HG02759 (cell line): ENCODE results near the gene CNGB1.
"Not testable (repeated sequence)": the region's sequence is repeated elsewhere in the genome, so short reads cannot be mapped to it uniquely, and the experiment has no call there.

Experiments used
- ATAC-seq: cut with Tn5 transposase; IDR thresholded peaks from one replicate; pipeline ENCODE4 v1.9.1; 2021; ENCODE audit warnings: mild to moderate bottlenecking, moderate library complexity; ENCODE audit not compliant: unreplicated experiment

The CNGB1 gene

GRCh38 chr16:57890752-57891111, 80.2 kb downstream of the CNGB1 start:
- ATAC-seq = no peak

- ATAC-seq = no peak
These were observed 80.8 kb downstream of the CNGB1 start for GRCh38 chr16:57889960-57890751.

GRCh38 chr16:57889522-57889921, 81.4 kb downstream of the CNGB1 start:
- no peak for ATAC-seq

- no peak for ATAC-seq
These were observed 81.8 kb downstream of the CNGB1 start for GRCh38 chr16:57889111-57889510.

GRCh38 chr16:57888128-57888527, 82.8 kb downstream of the CNGB1 start:
- ATAC-seq = no peak

- no peak for ATAC-seq
These were observed 83.2 kb downstream of the CNGB1 start for GRCh38 chr16:57887711-57888110.

- ATAC-seq = no peak
These were observed 84.5 kb downstream of the CNGB1 start for GRCh38 chr16:57886427-57886826.

- no peak for ATAC-seq
These were observed 86.2 kb downstream of the CNGB1 start for GRCh38 chr16:57884655-57885133.

GRCh38 chr16:57883953-57884654, 86.8 kb downstream of the CNGB1 start:
- no peak for ATAC-seq

GRCh38 chr16:57883480-57883879, 87.4 kb downstream of the CNGB1 start:
- ATAC-seq = no peak

- ATAC-seq = no peak
These were observed 88.1 kb downstream of the CNGB1 start for GRCh38 chr16:57882792-57883191.

GRCh38 chr16:57882206-57882605, 88.7 kb downstream of the CNGB1 start:
- no peak for ATAC-seq

GRCh38 chr16:57878586-57878985, 92.3 kb downstream of the CNGB1 start:
- ATAC-seq = no peak

- ATAC-seq = no peak
These were observed 94.7 kb downstream of the CNGB1 start for GRCh38 chr16:57876210-57876609.

- ATAC-seq = no peak
These were observed 95.6 kb downstream of the CNGB1 start for GRCh38 chr16:57875347-57875746.

GRCh38 chr16:57873218-57873617, 97.7 kb downstream of the CNGB1 start:
- ATAC-seq = no peak

- ATAC-seq = not testable (repeated sequence)
These were observed 98.2 kb downstream of the CNGB1 start for GRCh38 chr16:57872764-57873163.

GRCh38 chr16:57871456-57871855, 99.5 kb downstream of the CNGB1 start:
- no peak for ATAC-seq

- no peak for ATAC-seq
These were observed 100.0 kb downstream of the CNGB1 start for GRCh38 chr16:57870753-57871454.

GRCh38 chr16:57868913-57869520, 101.9 kb downstream of the CNGB1 start:
- no peak for ATAC-seq

- no peak for ATAC-seq
These were observed 103.8 kb downstream of the CNGB1 start for GRCh38 chr16:57867000-57867561.
